AG04450 (cell line): Measurements from ENCODE around the gene SLC26A8. TPM values are rescaled to one million over a fixed set of nuclear protein-coding genes. Genes with fewer than 3 reads are reported as not detected.

Source experiments
- CTCF ChIA-PET: fragments of 300-600, 350-600 bp; formaldehyde crosslinking; extraction: SDS; loops from one replicate; lab custom pipeline; 2022; ENCODE audit warnings: antibody characterized with exemption, inconsistent platforms; lab: Charles Lee
- POLR2A ChIA-PET: fragments of 350-600 bp; formaldehyde crosslinking; extraction: SDS; loops from one replicate; lab custom pipeline; 2021; ENCODE audit warnings: antibody characterized with exemption, inconsistent platforms; lab: Yijun Ruan, JAX
- DNase-seq: peaks from one replicate; pipeline ENCODE4 v3.0.0-alpha.2; 2011; ENCODE audit warnings: low read depth, low spot score
- H3K27ac ChIP-seq: one replicate; pipeline ENCODE4 v1.5.1; 2012; ENCODE audit warnings: low read depth, low read length, control low read depth
- H3K27me3 ChIP-seq: one replicate; pipeline ENCODE4 v1.6.0; 2012; ENCODE audit warnings: low read length; ENCODE audit not compliant: control insufficient read depth, insufficient read depth
- H3K4me3 ChIP-seq: 2 replicates; pipeline ENCODE4 v1.5.1; 2011; ENCODE audit warnings: mild to moderate bottlenecking, low read depth, low read length, control low read depth
- H3K9me3 ChIP-seq: 2 replicates; pipeline ENCODE4 v1.5.1; 2012; ENCODE audit warnings: low read length; ENCODE audit not compliant: control insufficient read depth, insufficient read depth
- CTCF ChIP-seq: IDR thresholded peaks from 2 replicates; pipeline ENCODE4 v1.5.1; 2011; ENCODE audit warnings: low read depth, low read length, control low read depth, inconsistent platforms
- polyA plus RNA-seq: library from polyadenylated mRNA; depleted of rRNA; stranded (reverse); fragments of >200 nt; gene quantifications from 2 replicates; pipeline ENCODE4 v1.2.3, GENCODE V29; 2011

The SLC26A8 gene
- polyA plus RNA-seq, 1 experiment: not detected

- Histone ChIP-seq H3K27me3 (no peaks in the 10 kb centered on the region), H3K4me3 (no peak overlapping the region), H3K27ac (no peak overlapping the region), H3K9me3 (no peaks in the 10 kb centered on the region)
- TF ChIP-seq CTCF: no peak
- DNase-seq: no peak
- ChIA-PET CTCF (no interaction called here), POLR2A (no interaction called here)
Observed at GRCh38 chr6:35898003-35898402, 126.4 kb downstream of the SLC26A8 start.

- POLR2A ChIA-PET: no interaction called here
- no peak for DNase-seq
- CTCF ChIA-PET: no interaction called here
- H3K9me3 ChIP-seq: no peaks in the 10 kb centered on the region
- no peaks in the 10 kb centered on the region for H3K27me3 ChIP-seq
- H3K4me3 ChIP-seq: no peak overlapping the region
- TF ChIP-seq CTCF: no peak
- no peak overlapping the region for H3K27ac ChIP-seq
Observed at GRCh38 chr6:35897486-35897885, 127.0 kb downstream of the SLC26A8 start.

DNA sequence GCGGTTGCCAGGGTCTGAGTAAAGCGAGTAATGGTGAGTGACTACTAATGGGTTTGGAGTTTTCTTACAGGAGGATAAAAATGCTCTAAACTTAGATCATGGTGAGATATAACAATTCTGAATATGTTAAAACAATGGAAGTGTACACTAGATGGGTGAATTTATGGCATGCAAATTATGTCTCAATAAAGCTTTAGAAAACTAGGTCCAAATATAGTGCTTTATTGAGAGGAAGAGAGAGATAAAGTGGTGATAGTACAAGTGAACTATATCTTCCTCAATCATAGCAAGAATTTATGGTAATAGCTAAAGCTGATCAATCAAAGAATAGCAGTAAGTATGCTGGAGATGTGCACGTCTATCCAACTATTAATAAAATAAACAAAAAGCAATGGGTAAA, 127.4 kb downstream of the SLC26A8 start:
- Histone ChIP-seq H3K27ac (no peak overlapping the region), H3K9me3 (no peaks in the 10 kb centered on the region), H3K4me3 (no peak overlapping the region), H3K27me3 (no peaks in the 10 kb centered on the region)
- CTCF ChIA-PET: no interaction called here
- no peak for DNase-seq
- no peak for TF ChIP-seq CTCF
- POLR2A ChIA-PET: no interaction called here

GRCh38 chr6:35896228-35896627, 128.2 kb downstream of the SLC26A8 start:
- no peak for TF ChIP-seq CTCF
- Histone ChIP-seq H3K27me3 (no peaks in the 10 kb centered on the region), H3K9me3 (no peaks in the 10 kb centered on the region), H3K4me3 (no peak overlapping the region), H3K27ac (no peak overlapping the region)
- DNase-seq: no peak
- ChIA-PET POLR2A (no interaction called here), CTCF (no interaction called here)

DNA sequence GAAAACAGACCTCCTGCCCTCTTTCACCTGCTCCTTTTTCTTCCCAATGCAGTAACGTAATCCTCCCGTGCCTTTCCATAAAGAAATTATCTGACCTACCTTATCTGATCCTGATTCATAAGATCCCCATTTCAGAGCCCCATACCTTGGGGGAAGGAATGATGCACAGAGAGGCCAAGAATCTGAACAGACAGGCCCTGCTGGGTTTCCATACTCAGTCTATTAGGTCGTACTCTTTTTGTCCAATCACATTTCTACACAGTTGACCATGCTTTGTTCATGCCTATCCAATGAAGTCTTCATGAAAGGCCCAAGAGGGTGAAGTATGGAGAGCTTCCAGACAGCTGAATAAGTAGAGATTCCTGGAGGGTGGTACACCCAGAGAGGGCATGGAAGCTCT, 128.9 kb downstream of the SLC26A8 start:
- DNase-seq: no peak
- no peaks in the 10 kb centered on the region for H3K9me3 ChIP-seq
- POLR2A ChIA-PET: no interaction called here
- no peak for TF ChIP-seq CTCF
- H3K27ac ChIP-seq: no peak overlapping the region
- CTCF ChIA-PET: no interaction called here
- no peak overlapping the region for H3K4me3 ChIP-seq
- no peaks in the 10 kb centered on the region for H3K27me3 ChIP-seq
